Endothelial cell of umbilical vein (primary cell): ENCODE data around the gene CMTM8.

Source experiments
- EZH2 ChIP-seq: IDR thresholded peaks from 2 replicates; pipeline ENCODE4 v1.6.1; 2012; ENCODE audit warnings: borderline replicate concordance, low read depth, mild to moderate bottlenecking, moderate library complexity, low read length, inconsistent platforms; ENCODE audit not compliant: severe bottlenecking
- MAX ChIP-seq: IDR thresholded peaks from 2 replicates; pipeline ENCODE4 v1.6.1; 2011; ENCODE audit not compliant: insufficient read depth, insufficient read length
- POLR2A ChIP-seq: IDR thresholded peaks from 2 replicates; pipeline ENCODE4 v1.6.1; 2012; ENCODE audit warnings: low read depth, mild to moderate bottlenecking, control low read depth, low read length
- POLR2AphosphoS5 ChIP-seq: IDR thresholded peaks from 2 replicates; pipeline ENCODE4 v1.6.1; 2012; ENCODE audit warnings: low read depth, mild to moderate bottlenecking, control low read depth, low read length, moderate library complexity; ENCODE audit not compliant: insufficient read depth
- TF ChIP-seq, protein P1 (sequence below), 2 donors: IDR thresholded peaks; 1 replicate in 1 of 2; 2 replicates in 1 of 2; pipeline ENCODE4 v1.5.1; 2011; ENCODE audit warnings: low read length in 2 of 2, mild to moderate bottlenecking in 2 of 2, moderate library complexity in 2 of 2, control low read depth in 1 of 2, inconsistent platforms in 1 of 2, low read depth in 1 of 2; ENCODE audit not compliant: insufficient read depth in 1 of 2; ENCODE audit errors: extremely low read depth in 1 of 2

GRCh38 chr3:32366638-32367397, 128.3 kb downstream of the CMTM8 start:
- TF ChIP-seq, protein P1, sequence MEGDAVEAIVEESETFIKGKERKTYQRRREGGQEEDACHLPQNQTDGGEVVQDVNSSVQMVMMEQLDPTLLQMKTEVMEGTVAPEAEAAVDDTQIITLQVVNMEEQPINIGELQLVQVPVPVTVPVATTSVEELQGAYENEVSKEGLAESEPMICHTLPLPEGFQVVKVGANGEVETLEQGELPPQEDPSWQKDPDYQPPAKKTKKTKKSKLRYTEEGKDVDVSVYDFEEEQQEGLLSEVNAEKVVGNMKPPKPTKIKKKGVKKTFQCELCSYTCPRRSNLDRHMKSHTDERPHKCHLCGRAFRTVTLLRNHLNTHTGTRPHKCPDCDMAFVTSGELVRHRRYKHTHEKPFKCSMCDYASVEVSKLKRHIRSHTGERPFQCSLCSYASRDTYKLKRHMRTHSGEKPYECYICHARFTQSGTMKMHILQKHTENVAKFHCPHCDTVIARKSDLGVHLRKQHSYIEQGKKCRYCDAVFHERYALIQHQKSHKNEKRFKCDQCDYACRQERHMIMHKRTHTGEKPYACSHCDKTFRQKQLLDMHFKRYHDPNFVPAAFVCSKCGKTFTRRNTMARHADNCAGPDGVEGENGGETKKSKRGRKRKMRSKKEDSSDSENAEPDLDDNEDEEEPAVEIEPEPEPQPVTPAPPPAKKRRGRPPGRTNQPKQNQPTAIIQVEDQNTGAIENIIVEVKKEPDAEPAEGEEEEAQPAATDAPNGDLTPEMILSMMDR (IDR thresholded peaks at IDR 0.05; ENCODE audit: extremely low read depth in 1 of 2, insufficient read depth in 1 of 2, low read depth in 1 of 2, low read length in 2 of 2), result no peak
- TF ChIP-seq POLR2A (no peak), MAX (no peak), POLR2AphosphoS5 (no peak), EZH2 (no peak)
